Measurements from ENCODE around the gene TBL1Y.
"Not testable (repeated sequence)": the region's sequence is repeated elsewhere in the genome, so short reads cannot be mapped to it uniquely, and the experiment has no call there.

The TBL1Y gene

DNA sequence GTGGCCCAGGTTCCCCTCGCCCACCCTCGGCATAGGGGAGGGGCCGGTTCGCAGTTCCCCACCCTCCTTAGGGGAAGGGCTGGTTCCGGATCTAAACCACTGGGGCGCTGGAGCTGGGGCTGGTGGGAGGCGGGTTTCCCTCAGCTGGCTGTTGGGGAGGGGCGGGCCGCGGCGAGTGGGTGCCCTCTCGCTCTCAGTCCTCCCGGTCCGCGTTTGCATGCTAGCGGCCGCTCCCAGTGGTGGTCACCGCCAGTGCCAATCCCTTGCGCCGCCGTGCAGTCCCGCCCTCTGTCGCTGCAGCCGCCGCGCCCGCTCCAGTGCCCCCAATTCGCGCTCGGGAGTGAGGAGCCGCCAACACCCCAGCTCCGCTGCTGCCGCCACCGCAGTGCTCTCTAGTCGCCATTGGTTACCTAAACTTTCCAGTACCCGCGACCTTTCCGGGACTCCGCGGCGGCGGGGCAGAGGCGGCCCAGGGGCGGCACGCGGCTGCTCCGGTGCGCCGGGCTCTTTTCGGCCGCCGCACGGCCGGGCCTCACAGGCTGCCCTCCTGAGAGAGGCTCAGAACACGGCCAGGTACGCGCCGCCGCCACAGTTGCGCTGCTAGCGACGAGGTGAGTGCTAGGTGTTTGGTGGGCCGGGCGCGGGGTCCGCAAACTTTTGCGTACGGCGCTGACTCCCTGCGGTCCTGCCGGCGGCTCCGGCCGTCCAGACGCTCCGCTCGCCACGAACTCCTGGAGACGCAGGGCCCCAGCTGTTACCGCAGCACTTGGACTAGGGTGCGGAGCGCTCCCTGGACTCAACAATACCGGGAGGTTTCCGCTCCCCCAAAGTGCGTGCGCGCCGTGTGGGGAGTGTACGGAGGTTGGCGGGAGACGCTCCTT, at the start of gene TBL1Y:
TSS of gene TBL1Y (plus strand) at position 326 of the 881 bp plus-strand sequence. CDS start 114,388 bp downstream, outside the sequence.
- DNase-seq: no peak

DNA sequence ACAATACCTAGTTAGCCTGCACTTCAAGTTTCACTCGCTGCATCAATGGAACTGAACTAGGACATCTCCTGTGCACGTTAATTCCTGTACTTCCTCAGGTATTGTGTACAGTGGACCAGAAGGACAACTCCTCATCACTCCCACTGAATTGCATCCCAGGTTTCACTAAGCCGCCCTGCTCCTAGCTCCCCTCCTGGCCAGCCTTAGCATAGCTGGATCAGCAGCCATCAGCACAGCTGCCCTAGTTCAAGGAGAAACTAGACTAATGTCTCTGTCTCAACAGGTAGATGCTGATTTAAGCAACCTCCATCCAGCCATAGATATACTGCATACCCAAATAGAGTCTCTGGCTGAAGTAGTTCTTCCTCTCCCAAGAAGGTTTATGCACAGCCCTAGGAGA, 16.0 kb upstream of the TBL1Y start:
- DNase-seq: no peak

DNA sequence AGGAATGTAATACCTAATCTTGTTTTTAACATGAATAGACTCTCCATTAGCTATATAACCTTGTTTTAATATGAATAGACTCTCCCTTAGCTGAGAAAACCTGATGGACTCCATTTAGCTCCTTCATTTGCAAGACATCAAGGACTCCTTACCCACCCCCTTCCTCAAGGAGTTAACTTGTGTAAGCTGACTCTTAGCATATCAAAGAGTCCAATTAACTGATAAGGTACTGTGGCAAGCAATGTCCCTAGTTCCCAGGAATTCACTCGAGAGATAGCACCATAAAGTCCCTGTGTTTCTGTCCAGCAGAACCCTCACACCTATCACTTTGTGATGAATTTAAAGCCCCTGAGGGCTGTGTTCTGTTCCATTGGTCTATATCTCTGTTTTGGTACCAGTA, 15.3 kb upstream of the TBL1Y start:
- DNase-seq: no peak

DNA sequence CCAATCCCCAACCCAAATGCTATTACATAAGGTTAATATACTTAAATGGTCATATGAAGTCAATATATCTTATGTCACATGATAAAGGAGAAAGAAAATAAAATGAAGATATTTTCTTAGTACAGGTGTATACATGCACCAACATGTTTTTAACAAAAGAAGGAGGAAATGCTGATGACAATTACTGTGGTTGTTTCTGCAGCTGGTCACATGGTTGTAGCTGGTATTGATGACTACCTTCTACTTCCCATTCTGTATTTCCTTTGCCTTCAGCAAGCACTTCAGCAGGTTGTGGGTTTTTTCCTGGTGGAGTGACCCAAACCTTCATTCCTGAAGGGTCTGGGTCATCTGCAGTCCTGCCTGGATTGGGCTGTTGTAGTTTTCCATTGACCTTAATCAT, 8.4 kb upstream of the TBL1Y start:
- not testable (repeated sequence) for DNase-seq

DNA sequence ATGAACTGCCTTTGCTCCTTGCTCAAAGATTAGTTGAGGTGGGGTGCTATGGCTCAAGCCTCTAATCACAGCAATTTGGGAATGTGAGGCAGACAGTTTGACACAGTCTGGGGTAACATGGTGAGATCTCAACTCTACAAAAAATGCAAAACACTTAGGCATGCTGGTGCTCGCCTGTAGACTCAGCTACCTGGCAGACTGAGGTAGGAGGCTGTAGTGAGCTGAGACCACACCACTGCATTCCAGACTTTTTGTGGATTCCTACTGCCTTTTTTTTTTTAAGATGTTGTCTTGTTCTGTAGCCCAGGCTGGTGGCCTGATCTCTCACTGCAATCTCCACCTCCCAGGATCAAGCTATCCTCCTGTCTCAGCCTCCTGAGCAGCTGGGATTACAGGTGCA, 2.9 kb upstream of the TBL1Y start:
- DNase-seq: no peak

DNA sequence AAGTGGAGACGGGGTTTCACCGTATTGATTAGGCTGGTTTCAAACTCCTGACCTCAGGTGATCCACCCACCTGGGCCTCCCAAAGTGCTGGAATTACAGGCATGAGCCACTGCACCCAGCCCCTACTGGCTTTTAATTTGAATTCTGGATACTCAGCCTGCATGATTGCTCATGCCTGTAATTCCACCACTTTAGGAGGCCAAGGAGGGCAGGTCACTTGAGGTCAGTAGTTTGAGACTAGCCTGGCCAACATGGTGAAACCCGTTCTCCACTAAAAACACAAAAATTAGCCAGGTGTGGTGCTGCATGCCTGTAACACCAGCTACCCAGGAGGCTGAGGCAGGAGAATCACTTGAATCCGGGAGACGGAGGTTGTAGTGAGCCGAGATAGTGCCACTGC, 2.5 kb upstream of the TBL1Y start:
- not testable (repeated sequence) for DNase-seq

DNA sequence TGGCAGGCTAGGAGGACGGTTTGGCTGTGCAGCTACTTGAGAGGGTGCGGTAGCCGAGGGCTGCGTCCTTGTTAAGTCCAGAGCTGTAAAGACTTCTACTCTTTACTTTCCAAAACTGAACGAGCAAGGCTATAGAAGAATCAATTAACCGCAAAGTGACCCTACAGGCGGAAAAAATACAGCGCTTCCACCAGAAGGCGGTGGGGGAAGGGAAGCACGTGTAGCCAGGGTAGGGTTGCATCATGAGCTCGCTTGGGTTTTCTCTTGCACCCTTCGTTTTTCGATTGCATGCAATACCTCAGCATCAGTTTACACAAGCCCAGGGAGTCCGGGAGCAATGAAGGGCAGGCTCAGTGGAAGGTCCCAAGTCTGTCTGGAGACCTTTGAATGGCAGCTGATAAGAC, 1.4 kb upstream of the TBL1Y start:
- no peak for DNase-seq

DNA sequence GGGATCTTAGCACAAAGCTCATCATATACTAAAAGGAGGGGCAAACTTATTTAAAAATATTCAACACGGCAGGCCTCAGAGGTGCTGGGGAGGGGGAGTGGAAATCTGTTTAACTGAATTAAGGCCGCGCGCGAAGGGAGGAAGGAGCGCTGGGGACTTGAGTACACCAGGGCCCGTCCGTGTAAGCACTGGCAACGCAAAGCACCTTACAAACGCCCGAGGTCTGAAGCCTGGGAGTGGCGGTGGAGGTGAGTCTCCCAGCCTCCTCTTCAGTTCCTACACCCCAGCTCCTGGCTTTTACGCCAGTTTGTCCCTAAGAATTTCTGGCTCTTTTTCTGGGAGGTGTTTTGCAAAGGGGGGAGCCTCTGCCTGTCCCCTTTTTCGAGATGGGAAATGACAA, 641 bp upstream of the TBL1Y start:
- no peak for DNase-seq

DNA sequence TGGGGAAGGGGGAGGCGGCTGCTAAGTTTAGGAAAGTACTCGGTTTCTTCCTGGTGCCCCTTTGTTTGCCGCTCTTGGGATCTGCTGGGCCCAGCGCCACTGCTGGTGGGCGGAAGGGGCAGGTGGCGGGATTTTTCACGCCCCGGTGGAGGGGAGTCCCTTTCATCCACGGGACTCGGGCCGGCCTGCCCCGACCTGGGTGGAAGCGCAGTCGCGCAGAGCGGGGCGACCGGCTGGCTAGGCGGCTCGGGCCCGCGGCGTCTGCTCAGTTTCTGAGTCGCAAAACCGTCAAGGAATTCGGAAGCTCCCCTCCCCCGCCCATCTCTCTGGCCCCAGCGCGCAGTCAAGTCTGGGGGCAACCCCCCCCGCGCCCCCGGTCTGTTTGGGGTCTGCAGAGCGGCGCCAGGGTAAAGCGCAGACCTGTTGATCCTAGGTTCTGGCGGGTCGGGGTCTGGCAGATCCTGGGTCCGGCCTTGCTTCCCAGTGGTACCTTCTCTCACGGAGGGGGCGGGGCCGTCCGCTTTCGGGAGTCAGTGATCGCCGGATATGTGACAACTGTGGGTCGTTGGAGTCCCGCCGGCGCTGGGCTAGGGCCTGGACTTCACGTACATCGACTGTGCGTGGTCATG, 870 bp downstream of the TBL1Y start, which contains the start of gene AMELY:
TSS of gene AMELY (minus strand) at position 500 of the 629 bp plus-strand sequence. CDS start 39,144 bp downstream, outside the sequence.
- DNase-seq: no peak

DNA sequence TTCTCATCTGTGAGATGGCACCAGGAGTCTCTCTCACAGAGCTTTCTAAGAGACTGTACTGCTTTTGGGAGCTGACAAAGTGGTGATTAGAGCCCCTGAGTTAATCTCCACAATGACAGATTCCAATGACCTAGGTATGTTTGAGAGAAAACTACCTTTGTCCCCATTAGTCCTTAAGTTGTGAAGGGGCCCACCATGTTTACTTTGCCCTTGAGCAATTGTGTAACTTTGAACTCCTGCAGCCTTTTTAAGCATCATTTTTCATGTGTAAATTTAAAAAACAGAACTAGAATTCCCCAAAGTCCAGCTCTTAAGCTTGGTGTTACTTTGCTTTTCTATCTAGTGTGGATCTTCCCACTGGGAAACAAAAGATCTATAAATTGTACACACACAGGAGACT, 2.9 kb downstream of the TBL1Y start:
- DNase-seq: no peak

DNA sequence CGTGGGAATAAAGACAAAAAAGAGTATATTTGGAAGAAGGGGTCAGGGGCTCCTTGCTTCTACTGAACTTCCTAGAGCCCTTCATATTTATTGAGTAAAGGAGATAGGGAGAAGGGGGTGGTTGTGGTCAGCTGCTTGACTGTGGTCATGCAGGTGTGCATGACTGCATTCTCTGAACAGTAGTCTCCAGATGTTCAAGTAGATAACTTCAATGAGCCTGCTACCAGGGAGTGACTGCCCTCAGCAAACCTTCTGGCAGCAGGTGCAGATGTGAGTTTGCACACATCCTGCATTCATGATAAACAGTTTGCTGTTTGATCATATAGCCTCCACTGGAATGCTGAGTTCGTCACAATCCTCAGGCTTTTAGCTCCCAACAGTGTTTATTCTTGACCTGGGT, 10.6 kb downstream of the TBL1Y start:
- DNase-seq: no peak

DNA sequence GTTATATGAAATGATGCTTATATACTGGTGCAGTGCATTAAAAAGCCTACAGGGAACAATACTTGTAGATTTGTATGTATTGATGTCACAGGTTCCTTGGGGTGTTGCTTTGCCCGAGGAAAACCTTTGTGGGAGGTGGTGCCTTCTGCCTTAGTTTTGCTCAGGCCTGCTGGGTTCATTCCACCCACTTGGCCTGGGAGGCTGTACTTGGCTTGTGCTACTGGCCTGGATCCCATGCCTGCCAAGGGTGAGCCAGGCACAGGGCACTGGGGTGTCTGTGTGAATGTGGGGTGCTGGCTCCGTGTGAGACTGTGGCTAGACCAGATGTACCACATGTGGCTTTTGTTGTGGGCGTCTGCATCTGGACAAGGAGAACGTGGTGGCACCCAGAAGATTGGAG, 17.8 kb downstream of the TBL1Y start:
- DNase-seq: no peak

DNA sequence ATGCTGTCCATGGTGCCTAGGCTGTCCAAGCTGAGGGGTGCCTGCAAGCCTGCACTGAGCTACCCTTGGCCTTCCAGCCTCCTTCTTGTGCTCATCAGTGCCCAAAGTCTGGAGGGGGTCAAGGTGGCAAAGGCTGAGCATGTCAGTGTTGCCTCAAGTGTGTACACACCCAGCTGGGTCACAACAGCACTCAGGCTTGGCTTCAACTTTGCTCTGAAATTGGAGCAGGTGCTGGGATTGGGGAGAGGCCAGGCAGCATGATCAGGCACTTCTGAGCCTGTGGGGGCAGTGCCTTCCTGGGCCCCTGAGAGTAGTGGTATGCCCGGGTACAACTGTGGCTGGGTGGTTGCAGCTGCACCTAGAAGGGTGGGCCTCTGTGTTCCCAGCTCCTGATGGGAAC, 18.7 kb downstream of the TBL1Y start:
- DNase-seq: no peak

DNA sequence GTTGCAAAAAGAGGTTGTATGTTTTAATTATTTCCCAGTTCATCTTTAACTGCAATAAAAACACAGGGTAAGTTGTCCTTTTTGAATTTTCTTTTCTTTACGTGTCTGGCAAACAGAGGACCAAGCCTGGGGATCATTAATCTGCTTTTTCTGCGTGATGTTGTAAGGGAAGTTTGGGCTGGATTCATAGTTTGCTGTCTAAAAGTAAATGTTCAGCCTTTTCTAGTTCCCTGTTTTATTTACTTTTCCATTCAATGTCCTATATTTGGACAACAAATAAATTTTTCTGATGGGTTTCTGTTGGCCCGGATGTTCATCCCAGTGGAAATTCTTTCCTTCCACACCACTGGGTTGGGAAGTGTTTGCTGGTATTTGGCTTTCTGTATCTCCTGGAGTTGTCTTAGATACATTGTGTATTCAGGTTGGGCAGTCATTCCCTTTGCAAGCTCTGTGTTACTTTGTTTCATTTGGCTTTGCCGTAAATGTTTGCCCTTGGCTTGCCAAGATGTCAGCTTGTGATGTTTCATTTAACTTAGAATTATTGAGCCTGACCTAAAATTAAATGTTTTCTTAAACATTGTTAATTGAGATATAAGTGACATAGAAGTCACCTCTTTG, 21.4 kb downstream of the TBL1Y start:
- DNase-seq: no peak

DNA sequence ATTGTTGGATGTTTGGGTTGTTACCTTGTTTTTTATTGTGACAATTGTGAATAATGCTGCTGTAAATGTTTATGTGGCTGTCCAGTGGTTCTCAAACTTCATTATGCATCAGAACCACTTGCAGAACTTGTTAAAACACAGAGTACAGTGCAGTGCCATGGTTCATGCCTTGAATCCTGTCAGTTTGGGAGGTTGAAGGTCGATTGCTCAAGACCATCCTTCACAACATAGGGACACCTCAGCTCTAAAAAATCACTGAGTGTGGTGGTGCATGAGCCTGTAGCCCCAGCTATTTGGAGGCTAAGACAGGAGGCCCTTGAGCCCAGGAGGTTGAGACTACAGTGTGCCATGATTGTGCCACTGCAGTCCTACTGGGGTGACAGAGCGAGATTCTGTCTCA, 25.0 kb downstream of the TBL1Y start:
- DNase-seq: no peak

DNA sequence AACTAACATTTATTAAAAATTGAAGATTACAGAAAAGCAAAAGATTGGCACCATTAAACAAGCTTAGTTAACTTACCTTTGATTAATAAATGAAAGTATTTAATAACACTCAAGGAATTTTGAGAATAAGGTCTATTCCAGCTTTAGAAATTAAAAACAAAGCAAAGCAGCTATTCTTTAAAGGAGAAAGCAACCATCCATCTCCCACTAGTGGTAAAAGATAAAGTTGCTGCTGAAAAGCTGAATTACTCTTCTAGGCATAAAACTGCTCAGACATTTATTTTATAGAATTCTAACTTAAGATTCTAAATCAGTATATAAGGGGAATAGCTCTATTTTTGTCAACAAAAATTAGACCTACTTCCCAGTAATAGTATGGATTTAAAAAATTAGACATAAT, 37.2 kb downstream of the TBL1Y start:
- no peak for DNase-seq

DNA sequence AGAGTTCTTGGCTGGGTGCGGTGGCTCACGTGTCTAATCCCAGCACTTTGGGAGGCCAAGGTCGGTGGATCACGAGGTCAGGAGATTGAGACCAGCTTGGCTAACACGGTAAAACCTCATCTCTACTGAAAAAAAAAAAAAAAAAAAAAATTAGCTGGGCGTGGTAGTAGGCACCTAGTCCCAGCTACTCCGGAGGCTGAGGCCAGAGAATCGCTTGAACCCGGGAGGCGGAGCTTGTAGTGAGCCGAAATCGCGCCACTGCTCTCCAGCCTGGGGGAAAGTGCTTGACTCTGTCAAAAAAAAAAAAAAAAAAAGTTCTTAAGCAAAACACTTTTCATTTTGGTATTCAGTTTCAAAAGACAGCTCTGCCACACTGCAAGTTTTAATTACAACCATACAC, 37.9 kb downstream of the TBL1Y start:
- DNase-seq: no peak

DNA sequence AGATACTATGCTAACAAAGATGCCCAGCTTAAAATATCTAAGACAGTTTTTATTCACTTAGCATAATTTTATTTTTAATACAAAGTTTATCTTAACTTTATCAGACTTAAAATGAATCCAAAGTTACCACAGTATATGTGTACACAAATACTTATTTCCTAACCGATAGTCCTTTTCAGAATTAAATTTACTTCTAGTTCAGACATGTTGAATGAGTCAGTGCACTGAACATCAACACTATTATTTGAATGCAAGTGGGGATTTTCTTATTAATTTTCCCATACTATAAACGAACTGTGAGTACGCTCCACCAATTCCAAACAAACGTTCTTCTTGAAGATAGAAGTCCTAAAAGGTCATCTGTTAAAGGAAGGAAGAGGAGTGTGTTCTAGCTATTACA, 39.5 kb downstream of the TBL1Y start:
- DNase-seq: no peak

DNA sequence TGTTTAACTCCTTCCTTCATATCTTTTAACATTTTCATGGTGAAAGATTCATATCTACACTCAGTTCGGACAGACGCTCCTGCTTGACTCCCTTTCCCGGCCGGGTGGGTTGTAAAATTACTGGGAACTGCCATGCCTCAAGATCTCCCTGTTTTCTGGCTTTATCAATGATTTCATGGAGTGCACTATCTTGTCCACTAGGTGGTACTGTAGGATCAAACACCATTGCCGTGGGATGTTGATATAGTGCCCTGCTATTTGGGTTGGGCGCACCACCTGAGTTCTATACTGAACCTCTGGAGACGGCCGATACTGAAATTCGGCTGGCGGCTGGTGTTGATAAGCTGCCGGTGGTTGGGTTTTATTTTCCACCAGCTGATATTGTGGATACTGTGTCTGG, 54.2 kb downstream of the TBL1Y start:
- peak; percentile 8 for DNase-seq

DNA sequence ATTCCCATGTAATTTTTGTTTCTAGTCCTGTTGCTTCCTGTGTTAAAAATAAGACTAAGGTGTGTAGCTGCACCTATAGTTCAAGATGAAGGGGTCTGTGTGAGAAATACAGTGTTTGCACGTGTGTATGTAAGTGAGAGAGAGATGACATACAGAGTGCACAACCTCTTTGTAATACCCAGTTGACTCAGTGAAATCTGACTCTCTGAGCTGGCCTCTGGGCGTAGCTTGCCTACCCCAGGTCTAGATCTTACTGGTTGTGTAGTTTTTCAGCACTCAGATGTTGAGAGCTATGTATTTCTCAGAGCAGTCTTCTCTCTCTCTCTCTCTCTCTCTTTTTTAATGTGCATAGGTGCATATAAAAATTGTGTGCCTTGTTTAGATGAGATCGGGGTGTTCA, 56.0 kb downstream of the TBL1Y start:
- DNase-seq: no peak

DNA sequence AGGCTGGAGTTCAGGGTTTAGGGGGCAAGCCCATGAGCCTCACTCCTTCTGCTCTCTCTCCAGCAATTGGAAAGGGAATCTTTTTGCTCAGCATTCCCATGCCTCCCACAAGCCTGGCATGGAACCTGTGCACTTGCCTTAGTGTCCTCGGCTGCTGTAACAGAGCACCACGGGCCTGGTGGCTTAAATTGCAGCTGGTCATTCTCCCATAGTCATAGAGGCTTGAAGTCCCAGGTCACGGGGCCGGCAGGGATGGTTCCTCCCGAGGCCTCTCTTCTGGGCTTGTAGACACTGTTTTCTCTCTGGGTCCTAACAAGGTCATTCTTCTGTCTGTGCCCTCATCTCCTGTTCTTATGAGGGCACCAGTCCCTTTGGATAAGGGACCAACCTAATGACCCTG, 57.2 kb downstream of the TBL1Y start:
- no peak for DNase-seq

DNA sequence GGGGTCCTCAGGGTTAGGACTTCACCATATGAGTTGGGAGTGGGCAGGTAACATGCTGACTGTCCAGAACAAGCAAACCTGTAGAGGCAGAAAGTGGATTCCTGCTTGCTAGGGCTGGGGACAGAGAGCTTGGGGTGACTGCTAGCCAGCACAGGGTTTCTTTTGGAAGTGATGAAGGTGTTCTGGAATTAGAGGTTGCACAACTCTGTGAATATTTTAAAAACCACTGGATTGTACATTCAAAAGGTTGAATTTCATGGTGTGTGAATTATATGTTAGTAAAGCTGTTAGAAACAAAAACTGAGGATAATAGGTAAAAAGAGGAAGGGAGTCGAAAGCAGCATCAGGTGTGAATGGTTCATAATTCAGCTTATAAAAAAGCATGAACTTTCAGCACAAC, 57.7 kb downstream of the TBL1Y start:
- no peak for DNase-seq

DNA sequence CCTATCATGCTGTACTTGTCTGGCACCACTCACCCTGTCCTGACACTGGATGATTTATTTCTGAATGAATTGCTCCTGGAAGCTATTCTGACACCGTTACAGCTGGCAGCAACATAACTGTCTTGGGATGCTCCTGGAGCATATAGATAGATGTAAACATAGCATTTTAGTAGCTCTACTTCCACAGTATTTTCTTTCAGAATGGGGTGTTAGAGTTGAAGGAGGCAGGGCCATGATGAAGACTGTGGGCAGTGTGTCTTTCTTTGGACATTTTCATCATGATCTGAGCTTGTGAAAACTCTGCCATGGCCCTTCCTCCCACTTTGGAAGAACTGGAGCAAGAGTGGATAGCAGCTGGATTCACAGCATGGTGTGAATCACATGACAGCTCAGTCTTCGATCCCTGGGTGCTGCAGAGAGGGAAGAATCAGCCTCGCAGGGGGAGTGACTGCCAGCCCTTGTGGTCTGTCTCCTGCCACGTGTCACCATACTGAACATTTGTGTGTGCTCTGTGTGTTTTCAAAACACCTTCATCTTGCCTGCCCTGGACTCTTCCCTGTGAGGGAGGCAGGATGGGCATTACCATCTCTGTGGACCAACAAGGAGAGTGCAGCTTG, 61.9 kb downstream of the TBL1Y start:
- DNase-seq: no peak

DNA sequence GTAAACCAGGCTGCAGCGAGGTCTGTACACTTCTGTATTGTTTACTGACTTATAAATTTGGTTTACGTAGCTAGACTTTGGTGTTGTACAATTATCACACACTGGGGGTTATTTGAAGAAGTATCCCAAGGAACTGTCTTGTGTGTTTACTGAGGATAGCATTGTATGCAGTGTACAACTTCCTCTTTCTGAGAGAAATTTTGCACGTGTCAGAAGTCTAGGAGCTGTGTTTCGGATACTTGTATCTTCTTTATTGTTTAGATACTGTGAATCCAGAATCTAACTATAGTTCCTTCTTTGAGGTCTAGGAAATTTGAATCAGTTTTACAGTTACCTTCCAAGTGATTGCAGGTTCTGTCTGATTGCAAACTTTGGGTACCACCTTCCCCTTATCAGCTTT, 64.5 kb downstream of the TBL1Y start:
- DNase-seq: no peak

Measured in activated effector memory CD4-positive, alpha-beta T cell treated with Interleukin-2 at 50 U/mL for 16 hours (primary cell).